Measurements from ENCODE around the gene RIPK3.

Gene RIPK3

DNA sequence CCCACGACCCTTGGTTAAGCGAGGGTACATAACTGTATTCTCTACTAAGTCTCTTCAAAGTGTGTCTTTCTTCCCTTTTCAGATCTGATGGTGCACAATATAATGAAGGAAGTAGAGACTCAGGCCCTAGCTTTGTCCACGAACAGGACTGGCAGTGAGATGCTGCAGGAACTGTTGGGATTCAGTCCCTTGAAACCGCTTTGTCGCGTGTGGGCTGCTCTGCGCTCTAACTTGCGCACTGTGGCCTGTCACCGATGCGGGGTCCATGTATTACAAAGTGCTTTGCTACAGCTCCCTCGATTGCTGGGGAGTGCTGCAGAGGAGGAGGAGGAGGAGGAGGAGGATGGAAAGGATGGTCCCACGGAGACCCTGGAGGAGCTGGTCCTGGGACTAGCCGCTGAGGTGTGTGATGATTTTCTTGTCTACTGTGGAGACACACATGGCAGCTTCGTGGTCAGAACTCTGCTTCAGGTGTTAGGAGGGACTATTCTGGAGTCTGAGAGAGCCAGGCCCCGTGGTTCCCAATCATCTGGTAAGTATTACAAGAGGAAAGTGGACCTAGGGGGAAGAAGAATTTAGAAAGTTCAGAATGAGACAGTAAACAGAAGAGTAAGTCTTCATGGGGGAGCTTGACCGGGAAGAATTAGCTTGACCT, 39.3 kb downstream of the RIPK3 start:
- Histone ChIP-seq H3K4me3 (ENCODE audit: low read depth, low read length) (peak overlapping the region; percentile 96), H3K36me3 (ENCODE audit: control insufficient read depth, insufficient read depth, low read length) (peaks cover 36% of the 10 kb centered on the region), H3K9me3 (ENCODE audit: control insufficient read depth, insufficient read depth, low read length) (no peaks in the 10 kb centered on the region), H3K27me3 (ENCODE audit: control insufficient read depth, insufficient read depth, low read length) (no peaks in the 10 kb centered on the region), H3K4me1 (ENCODE audit: control insufficient read depth, insufficient read depth, low read length) (no peaks in the 10 kb centered on the region), H3K9ac (ENCODE audit: low read depth, low read length) (peak overlapping the region; percentile 61)

DNA sequence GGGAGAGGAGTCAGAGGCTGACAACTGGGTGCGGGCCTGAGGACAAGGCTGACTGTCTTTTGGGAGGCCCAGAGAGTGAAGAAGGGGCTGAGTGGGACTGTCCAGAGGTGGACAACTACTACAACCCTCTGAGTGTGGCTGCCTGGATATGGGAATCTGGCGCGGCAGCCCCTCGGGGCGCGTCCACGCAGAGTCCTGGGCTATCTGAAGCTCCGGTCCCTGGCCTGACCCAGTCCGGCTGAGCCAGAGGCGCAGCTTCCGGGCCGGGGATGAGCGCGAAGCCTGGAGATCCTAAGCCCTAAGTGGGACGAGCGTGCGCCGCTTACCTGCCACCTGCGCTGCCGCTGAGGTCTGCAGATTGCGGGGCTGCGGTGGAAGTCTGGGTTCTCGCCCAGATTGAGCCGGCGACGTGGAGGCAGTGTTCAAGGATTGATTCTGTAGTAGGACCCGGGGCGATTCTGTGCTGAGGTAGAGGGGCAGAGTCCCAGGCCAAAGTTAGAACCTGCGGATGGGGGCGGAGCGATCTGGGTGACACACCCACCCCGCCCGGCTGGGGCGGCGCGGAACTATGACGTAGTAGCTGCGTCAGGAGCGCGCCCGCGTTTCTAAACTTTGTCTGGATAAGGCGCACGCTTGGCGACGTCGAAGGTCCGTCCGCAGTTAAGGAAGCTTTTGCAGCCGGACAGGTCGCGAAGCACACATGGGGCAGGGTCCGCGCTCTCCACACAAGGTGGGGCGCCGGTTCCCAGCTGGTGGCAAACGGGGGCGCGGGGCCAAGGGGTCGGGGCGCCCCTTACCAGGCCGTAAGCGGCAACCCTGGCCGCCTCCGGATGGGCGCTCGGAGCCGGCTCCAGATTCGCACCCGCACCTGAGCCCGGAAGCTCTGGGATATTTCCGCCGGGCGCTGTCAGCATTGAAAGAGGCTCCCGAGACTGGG, 40.3 kb downstream of the RIPK3 start, which contains the start of the genes DHRS1 and NOP9:
TSS of gene DHRS1 (minus strand) at position 526 of the 937 bp plus-strand sequence. CDS start 674 bp downstream, outside the sequence.
TSS of gene NOP9 (plus strand) at position 596 of the 937 bp plus-strand sequence. CDS start at position 701, 105 bp downstream.
- Histone ChIP-seq H3K9me3 (ENCODE audit: control insufficient read depth, insufficient read depth, low read length) (no peaks in the 10 kb centered on the region), H3K4me3 (ENCODE audit: low read depth, low read length) (peak within 1 kb of the TSS; percentile 96), H3K9ac (ENCODE audit: low read depth, low read length) (peak within 1 kb of the TSS; percentile 82), H3K4me1 (ENCODE audit: control insufficient read depth, insufficient read depth, low read length) (no peaks in the 10 kb centered on the region), H3K27me3 (ENCODE audit: control insufficient read depth, insufficient read depth, low read length) (no peaks in the 10 kb centered on the region), H3K36me3 (ENCODE audit: control insufficient read depth, insufficient read depth, low read length) (peaks cover 29% of the 10 kb centered on the region)

DNA sequence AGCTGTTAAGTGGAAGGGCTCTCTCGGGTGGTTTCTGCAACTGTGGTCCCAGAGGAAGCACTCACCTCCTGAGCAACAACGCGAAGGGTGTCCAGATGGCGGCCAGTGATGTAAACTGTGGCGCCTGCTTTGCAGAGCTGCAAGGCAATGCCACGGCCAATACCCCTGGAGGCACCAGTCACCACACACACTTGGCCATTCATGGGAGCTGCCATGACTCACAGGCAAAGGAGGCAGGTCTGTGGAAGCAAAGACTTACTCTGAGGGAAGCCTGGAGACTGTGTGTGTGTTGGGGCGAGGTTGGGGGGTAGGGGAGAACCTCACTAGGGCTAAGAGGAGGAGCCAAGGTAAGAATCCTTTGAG, 40.9 kb downstream of the RIPK3 start:
- H3K9ac ChIP-seq (ENCODE audit: low read depth, low read length) = peak overlapping the region; percentile 82
- no peaks in the 10 kb centered on the region for H3K9me3 ChIP-seq (ENCODE audit: control insufficient read depth, insufficient read depth, low read length)
- H3K27me3 ChIP-seq (ENCODE audit: control insufficient read depth, insufficient read depth, low read length) = no peaks in the 10 kb centered on the region
- peak overlapping the region; percentile 96 for H3K4me3 ChIP-seq (ENCODE audit: low read depth, low read length)
- H3K36me3 ChIP-seq (ENCODE audit: control insufficient read depth, insufficient read depth, low read length) = peaks cover 22% of the 10 kb centered on the region
- no peaks in the 10 kb centered on the region for H3K4me1 ChIP-seq (ENCODE audit: control insufficient read depth, insufficient read depth, low read length)

DNA sequence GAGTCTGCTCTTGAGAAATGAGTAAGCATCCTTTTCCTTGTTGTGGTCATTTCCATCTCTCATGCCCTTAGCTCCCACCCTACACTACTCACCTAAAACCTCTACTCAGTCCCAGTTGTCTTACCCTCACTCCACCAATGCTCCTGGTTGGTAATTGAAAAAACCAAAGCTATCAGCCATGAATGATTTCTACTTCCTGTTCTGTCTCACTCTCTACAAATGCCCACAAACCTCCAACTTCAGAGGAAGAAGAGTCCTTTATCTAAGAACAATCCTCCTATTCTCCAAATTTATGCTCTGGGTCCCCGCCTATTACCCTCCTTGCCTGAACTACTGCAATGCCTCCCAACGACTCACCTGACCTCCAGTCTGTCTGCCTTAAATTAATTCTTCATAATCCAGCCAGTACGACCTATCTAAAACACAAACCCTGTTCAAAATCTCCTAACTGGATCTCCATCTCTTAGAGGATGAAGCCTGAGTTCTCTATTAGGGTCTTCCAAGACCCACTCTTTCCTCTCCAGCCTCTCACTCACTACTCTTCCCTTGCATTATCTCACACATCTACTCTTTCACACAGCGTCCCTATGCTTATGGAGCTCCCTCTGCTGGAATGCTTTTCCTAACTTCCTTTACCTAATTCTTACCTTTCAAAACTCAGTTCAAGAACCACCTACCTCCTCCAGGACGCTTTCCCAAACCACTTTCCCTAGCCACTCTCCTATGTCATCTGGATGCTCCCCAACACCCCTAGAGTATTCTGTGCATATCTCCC, 42.4 kb downstream of the RIPK3 start:
- Histone ChIP-seq H3K4me3 (ENCODE audit: low read depth, low read length) (no peak overlapping the region), H3K36me3 (ENCODE audit: control insufficient read depth, insufficient read depth, low read length) (peaks cover 12% of the 10 kb centered on the region), H3K9ac (ENCODE audit: low read depth, low read length) (no peak overlapping the region), H3K27me3 (ENCODE audit: control insufficient read depth, insufficient read depth, low read length) (no peaks in the 10 kb centered on the region), H3K9me3 (ENCODE audit: control insufficient read depth, insufficient read depth, low read length) (no peaks in the 10 kb centered on the region), H3K4me1 (ENCODE audit: control insufficient read depth, insufficient read depth, low read length) (no peaks in the 10 kb centered on the region)

DNA sequence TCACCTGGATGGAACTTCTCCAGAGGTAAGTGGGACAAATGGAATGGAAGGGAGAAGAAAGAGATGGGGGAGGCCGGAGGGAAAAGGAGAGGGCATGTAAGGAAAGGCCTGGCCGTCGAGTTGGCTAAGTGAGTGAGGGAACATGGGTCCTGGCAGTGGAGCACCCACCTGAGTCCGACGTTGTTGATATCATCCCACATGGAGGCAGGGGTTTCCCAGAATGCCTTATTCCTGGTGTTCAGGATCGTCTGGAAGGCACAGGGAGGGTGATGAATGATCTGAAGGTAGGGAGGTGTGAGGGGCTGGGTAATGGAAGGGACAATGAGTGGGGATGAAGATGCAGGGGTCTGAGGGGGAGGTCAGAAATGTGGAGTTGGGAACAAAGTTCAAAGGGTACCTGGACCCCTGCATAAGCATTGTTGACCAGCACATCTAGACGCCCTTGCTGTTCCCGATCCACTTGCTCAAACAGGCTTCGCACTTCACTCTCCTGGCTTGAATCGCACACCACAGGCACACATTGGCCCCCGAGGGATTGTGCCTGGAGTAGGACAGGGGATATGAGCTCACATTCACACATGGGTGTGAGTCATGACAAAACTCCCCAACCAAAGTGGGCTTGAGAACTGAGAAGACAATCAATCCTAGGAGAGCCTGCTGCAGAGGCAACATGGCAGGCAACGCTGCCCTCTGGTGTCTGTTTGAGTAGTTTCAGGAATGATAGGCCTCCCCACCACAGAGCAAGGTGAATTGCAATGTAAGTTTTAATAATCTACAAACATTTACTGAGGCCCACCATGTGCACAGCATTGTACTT, 43.2 kb downstream of the RIPK3 start:
- H3K27me3 ChIP-seq (ENCODE audit: control insufficient read depth, insufficient read depth, low read length) = no peaks in the 10 kb centered on the region
- no peak overlapping the region for H3K4me3 ChIP-seq (ENCODE audit: low read depth, low read length)
- H3K4me1 ChIP-seq (ENCODE audit: control insufficient read depth, insufficient read depth, low read length) = no peaks in the 10 kb centered on the region
- H3K9me3 ChIP-seq (ENCODE audit: control insufficient read depth, insufficient read depth, low read length) = no peaks in the 10 kb centered on the region
- H3K36me3 ChIP-seq (ENCODE audit: control insufficient read depth, insufficient read depth, low read length) = peaks cover 11% of the 10 kb centered on the region
- no peak overlapping the region for H3K9ac ChIP-seq (ENCODE audit: low read depth, low read length)

DNA sequence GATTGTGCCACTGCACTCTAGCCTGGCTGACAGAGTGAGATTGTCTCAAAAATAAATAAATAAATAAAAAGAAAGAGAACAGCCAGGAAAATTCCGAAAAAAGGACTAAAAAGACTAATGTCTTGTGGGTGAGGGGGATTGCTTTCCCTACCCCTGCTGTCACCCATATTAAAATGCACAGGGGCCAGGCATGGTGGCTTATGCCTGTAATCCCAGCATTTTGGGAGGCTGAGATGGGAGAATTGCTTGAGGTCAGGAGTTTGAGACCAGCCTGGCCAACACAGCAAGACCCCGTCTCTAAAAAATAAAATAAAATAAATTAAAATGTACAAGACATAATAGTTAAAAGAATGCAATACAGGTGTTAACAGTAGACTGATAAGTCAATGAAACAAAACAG, 46.3 kb downstream of the RIPK3 start:
- Histone ChIP-seq H3K9me3 (ENCODE audit: control insufficient read depth, insufficient read depth, low read length) (no peaks in the 10 kb centered on the region), H3K9ac (ENCODE audit: low read depth, low read length) (no peak overlapping the region), H3K4me3 (ENCODE audit: low read depth, low read length) (no peak overlapping the region), H3K36me3 (ENCODE audit: control insufficient read depth, insufficient read depth, low read length) (peaks cover 18% of the 10 kb centered on the region), H3K4me1 (ENCODE audit: control insufficient read depth, insufficient read depth, low read length) (no peaks in the 10 kb centered on the region), H3K27me3 (ENCODE audit: control insufficient read depth, insufficient read depth, low read length) (no peaks in the 10 kb centered on the region)

DNA sequence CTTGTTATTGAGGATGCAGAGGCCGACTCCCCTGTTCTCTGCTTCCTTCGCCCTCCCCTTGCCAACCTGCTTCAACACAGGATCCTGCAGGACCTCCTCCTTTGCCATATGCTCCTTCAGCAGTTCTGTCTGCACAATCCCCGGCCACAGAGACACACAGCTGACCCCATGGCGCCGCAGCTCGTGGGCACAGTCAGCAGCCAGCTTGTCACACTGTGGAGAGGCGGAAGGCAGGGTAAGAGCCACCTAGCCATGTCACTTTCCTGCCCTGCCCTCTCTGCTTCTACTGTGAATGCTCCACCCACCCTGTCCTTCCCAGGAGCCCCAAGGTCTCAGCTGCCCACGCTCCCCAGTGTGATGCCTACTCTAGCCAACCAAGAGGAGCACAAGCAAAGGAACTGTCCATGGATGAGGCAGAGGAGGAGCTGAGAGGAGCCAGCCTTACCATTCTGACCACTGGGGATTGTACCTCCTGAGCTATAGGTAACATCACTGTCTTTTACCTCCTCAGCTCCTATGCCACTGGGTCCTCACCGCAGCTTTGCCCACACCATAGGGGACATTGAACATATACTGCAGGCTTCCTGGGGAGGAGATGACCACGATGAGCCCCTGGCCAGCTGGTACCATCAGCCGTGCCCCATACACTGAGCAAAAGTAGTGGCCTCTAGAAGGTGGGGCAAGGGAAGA, 47.5 kb downstream of the RIPK3 start:
- H3K36me3 ChIP-seq (ENCODE audit: control insufficient read depth, insufficient read depth, low read length) = peaks cover 18% of the 10 kb centered on the region
- no peak overlapping the region for H3K9ac ChIP-seq (ENCODE audit: low read depth, low read length)
- no peaks in the 10 kb centered on the region for H3K4me1 ChIP-seq (ENCODE audit: control insufficient read depth, insufficient read depth, low read length)
- no peaks in the 10 kb centered on the region for H3K27me3 ChIP-seq (ENCODE audit: control insufficient read depth, insufficient read depth, low read length)
- H3K9me3 ChIP-seq (ENCODE audit: control insufficient read depth, insufficient read depth, low read length) = no peaks in the 10 kb centered on the region
- no peak overlapping the region for H3K4me3 ChIP-seq (ENCODE audit: low read depth, low read length)

DNA sequence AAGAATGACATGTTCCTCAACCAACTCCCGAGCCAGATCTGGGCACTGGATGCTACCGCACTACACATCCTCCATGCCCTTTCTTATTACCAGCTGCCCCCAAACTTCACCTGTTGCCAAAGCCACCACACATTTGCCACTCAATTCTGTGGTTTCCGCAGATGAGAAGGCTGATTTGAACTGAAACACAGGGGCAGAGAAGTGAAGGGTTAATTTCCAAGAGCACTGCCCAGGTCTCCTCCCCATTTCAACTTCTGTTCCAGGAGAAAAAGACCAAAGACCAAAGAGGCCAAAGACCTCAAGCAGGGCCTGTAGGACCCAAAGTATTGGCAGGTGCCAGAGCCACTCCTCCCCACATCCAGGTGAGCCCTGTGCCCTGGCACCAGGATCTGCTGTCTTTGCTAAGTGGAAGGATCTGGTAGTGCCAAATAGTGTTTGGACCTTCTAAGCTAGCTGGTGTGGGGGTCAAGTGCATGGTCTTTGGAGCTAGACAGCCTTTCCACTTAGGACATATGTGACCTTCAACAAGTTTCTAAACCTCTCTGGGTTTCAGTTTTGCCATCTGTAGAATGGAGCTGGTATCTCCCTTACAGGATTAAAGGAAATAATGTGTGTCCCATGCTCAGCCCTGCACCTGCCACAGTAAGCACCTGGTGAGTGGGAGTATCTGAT, 48.2 kb downstream of the RIPK3 start:
- peaks cover 18% of the 10 kb centered on the region for H3K36me3 ChIP-seq (ENCODE audit: control insufficient read depth, insufficient read depth, low read length)
- no peaks in the 10 kb centered on the region for H3K4me1 ChIP-seq (ENCODE audit: control insufficient read depth, insufficient read depth, low read length)
- H3K9me3 ChIP-seq (ENCODE audit: control insufficient read depth, insufficient read depth, low read length) = no peaks in the 10 kb centered on the region
- no peak overlapping the region for H3K9ac ChIP-seq (ENCODE audit: low read depth, low read length)
- no peaks in the 10 kb centered on the region for H3K27me3 ChIP-seq (ENCODE audit: control insufficient read depth, insufficient read depth, low read length)
- H3K4me3 ChIP-seq (ENCODE audit: low read depth, low read length) = no peak overlapping the region

DNA sequence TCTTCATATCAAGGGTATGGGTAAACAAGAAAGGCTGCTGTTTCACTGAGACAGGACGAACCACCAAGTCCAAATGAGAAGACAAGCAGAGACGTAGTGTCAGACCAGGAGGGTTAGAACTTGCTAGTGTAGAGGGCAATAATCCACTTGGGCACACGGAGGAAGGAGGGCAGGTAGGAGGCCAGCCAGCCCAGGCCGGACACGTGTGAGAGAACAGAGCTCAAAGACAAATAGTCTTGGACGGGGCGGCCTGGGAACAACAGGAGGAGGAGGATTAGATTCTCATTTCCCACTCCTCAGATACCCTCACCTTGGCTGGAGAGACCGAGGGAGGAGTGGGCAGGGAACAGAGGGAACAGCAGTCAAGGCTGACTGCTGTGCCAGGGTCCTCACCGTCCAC, 49.0 kb downstream of the RIPK3 start:
- peaks cover 18% of the 10 kb centered on the region for H3K36me3 ChIP-seq (ENCODE audit: control insufficient read depth, insufficient read depth, low read length)
- no peak overlapping the region for H3K9ac ChIP-seq (ENCODE audit: low read depth, low read length)
- no peaks in the 10 kb centered on the region for H3K4me1 ChIP-seq (ENCODE audit: control insufficient read depth, insufficient read depth, low read length)
- no peaks in the 10 kb centered on the region for H3K27me3 ChIP-seq (ENCODE audit: control insufficient read depth, insufficient read depth, low read length)
- no peaks in the 10 kb centered on the region for H3K9me3 ChIP-seq (ENCODE audit: control insufficient read depth, insufficient read depth, low read length)
- H3K4me3 ChIP-seq (ENCODE audit: low read depth, low read length) = no peak overlapping the region

DNA sequence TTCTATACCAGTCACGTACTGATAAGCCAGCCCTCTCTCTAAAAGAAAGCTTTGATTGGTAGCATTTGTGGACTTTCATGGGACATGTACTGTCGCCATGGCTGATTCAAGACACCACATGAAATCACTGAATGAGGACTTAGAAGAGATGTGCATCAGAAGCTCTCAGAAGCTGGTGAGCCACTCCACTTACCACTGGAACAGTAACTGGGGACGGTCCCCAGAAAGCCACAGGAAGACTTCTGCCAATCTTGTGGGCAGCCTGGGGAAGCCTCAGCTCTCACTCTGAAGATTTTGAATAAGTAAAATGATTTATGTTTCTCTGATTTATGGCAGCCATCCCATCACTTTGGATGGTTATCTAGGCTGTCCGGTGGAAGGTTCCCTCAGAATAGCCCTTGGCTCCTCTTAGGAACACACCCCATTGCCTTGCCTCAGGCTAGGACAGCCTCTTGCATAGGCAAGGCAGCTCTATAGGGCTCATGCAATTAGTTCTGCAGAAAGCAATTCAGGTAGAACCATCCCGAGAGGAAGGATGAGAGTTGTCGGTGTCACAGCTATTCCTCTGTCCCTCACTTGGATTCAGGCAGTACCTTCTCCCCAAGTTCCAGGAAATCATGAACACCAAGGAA, 50.0 kb downstream of the RIPK3 start:
- Histone ChIP-seq H3K36me3 (ENCODE audit: control insufficient read depth, insufficient read depth, low read length) (peaks cover 18% of the 10 kb centered on the region), H3K9me3 (ENCODE audit: control insufficient read depth, insufficient read depth, low read length) (no peaks in the 10 kb centered on the region), H3K4me3 (ENCODE audit: low read depth, low read length) (no peak overlapping the region), H3K27me3 (ENCODE audit: control insufficient read depth, insufficient read depth, low read length) (no peaks in the 10 kb centered on the region), H3K9ac (ENCODE audit: low read depth, low read length) (no peak overlapping the region), H3K4me1 (ENCODE audit: control insufficient read depth, insufficient read depth, low read length) (no peaks in the 10 kb centered on the region)

All from iPS-15b (cell line).